ENCODE data around the gene C1orf35.
"Not testable (repeated sequence)": the region's sequence is repeated elsewhere in the genome, so short reads cannot be mapped to it uniquely, and the experiment has no call there.

Gene C1orf35

DNA sequence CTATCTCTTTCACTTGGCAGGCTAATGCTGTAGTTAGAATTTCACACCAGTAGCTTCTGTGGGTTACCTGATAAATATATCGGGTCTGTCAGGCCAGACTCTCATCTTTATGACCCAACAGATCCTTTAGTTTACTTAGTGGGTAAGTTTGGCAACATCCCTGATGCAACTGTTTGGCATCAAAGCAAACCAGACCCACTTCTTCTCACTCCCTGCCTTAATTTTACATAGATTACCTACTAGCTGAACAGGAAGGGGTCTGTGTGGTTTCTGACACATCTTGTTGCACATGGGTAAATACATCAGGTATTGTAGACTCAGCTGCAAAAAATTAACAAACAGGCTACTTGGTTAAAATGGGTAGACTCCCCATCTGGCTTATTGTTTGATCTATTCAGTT is 33.8 kb upstream of the C1orf35 start:
- H3K4me1 Mint-ChIP-seq (ENCODE audit: low read depth in 2 of 2) = peaks cover 25 to 29% of the 10 kb centered on the region in 2 donors
- DNase-seq (peak in 1 of 3 experiments; percentile 33), ATAC-seq (replicated peaks) (peak; percentile 10)
- no peaks in the 10 kb centered on the region for H3K27me3 Mint-ChIP-seq
- no peaks in the 10 kb centered on the region for H3K9me3 Mint-ChIP-seq
- H3K27ac Mint-ChIP-seq = peak overlapping the region; percentile 86 to 95
- H3K36me3 Mint-ChIP-seq (ENCODE audit: insufficient read depth) = peaks cover 21% of the 10 kb centered on the region
- peak overlapping the region; percentile 47 to 52 for H3K4me3 Mint-ChIP-seq

DNA sequence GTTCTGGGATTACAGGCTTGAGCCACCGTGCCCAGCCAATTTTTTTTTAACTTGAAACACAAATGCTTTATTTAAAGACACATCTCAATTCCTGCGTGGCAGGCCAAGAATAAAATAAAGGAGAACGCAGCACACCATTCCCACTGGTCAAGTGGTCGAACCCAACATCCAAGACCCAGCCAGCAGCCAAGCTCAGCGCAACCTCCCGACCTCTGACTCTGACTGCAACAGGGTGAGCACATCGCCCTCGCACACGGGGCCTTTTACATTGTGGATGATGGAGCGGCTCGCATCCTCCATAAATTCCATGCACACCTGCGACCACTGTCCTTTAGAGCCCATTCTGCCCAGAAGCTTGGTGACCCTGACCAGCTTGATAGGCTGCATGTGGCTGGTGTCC is 31.5 kb upstream of the C1orf35 start:
- no peak for DNase-seq
- no peaks in the 10 kb centered on the region for H3K9me3 Mint-ChIP-seq
- no peaks in the 10 kb centered on the region for H3K27me3 Mint-ChIP-seq
- H3K4me3 Mint-ChIP-seq = no peak overlapping the region
- H3K27ac Mint-ChIP-seq = no peak overlapping the region
- H3K36me3 Mint-ChIP-seq (ENCODE audit: insufficient read depth) = peaks cover 2% of the 10 kb centered on the region
- ATAC-seq (replicated peaks) = no peak
- H3K4me1 Mint-ChIP-seq (ENCODE audit: low read depth in 2 of 2) = peaks cover 18 to 22% of the 10 kb centered on the region in 2 donors

DNA sequence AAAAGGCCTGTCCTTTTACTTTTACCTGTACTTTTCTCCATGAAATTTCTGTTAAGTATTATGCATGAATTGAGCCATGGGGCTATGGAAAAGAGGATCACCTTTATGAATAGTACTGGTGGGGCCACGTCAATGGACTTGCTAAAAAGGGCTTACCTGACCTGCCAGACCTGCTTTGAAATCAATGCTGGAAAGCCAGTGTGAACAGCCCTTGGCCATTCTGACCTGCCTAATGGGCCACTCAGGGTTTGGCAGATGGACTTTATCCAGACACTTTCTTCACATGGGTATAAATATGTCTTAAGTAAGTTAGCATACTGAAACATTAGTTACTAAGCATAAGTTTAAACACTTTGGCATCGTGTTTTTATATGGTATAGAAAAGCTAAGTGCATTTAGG is 28.6 kb upstream of the C1orf35 start:
- ATAC-seq (replicated peaks) = no peak

DNA sequence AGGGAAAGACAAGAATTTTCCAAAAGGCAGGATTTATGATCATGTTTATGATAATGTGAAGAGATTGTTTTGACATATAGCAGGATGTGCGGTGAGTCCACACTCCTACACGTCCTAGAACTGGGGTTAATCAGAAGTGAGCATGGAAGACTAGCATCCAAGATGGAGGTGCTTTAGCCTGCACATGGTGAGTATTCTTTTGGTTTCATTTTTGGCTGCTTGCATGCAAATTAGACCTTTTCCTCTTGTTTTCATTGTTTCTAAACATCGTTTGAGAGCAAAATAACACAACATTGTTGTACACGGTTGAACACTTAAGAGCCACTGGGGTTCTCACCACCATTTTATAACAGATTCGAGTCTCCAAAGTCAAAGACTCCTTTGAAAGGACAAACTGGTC is 22.1 kb upstream of the C1orf35 start:
- Mint-ChIP-seq H3K36me3 (ENCODE audit: insufficient read depth) (no peaks in the 10 kb centered on the region), H3K27ac (no peak overlapping the region), H3K27me3 (peaks cover 31 to 36% of the 10 kb centered on the region in 2 donors), H3K9me3 (no peaks in the 10 kb centered on the region), H3K4me3 (no peak overlapping the region), H3K4me1 (ENCODE audit: low read depth in 2 of 2) (no peaks in the 10 kb centered on the region)
- no peak for ATAC-seq (replicated peaks)
- no peak for DNase-seq

More for the DNA sequence above, 28.6 kb upstream of the C1orf35 start:
- no peak overlapping the region for H3K4me3 Mint-ChIP-seq
- no peaks in the 10 kb centered on the region for H3K36me3 Mint-ChIP-seq (ENCODE audit: insufficient read depth)
- peaks cover 10% of the 10 kb centered on the region in 2 donors for H3K4me1 Mint-ChIP-seq (ENCODE audit: low read depth in 2 of 2)
- no peak for DNase-seq
- H3K27ac Mint-ChIP-seq = no peak overlapping the region
- peaks cover 14 to 19% of the 10 kb centered on the region in 2 donors for H3K27me3 Mint-ChIP-seq
- H3K9me3 Mint-ChIP-seq = no peaks in the 10 kb centered on the region

DNA sequence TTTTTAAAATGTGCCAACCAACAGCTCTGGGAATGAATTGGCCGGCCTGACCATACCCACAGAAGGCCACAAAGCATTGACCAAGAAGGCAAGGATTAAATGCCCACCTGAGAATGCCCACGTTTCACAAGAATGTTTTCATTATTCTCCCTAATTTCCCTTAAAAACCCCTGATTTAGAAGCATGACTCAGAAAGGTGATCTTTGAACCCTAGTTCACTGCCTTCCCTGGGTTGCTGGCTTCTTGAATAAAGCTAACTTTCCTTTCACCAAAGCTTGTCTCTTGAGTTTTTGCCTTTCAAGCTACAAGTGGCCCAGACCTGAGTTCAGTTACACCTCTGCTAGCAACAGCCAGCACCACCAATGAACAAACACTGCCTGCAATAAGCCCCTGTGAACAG is 20.4 kb upstream of the C1orf35 start:
- Mint-ChIP-seq H3K36me3 (ENCODE audit: insufficient read depth) (no peaks in the 10 kb centered on the region), H3K27ac (no peak overlapping the region), H3K4me3 (no peak overlapping the region), H3K4me1 (ENCODE audit: low read depth in 2 of 2) (no peaks in the 10 kb centered on the region), H3K9me3 (no peaks in the 10 kb centered on the region), H3K27me3 (peaks cover 31 to 34% of the 10 kb centered on the region in 2 donors)
- DNase-seq = no peak
- ATAC-seq (replicated peaks) = no peak

DNA sequence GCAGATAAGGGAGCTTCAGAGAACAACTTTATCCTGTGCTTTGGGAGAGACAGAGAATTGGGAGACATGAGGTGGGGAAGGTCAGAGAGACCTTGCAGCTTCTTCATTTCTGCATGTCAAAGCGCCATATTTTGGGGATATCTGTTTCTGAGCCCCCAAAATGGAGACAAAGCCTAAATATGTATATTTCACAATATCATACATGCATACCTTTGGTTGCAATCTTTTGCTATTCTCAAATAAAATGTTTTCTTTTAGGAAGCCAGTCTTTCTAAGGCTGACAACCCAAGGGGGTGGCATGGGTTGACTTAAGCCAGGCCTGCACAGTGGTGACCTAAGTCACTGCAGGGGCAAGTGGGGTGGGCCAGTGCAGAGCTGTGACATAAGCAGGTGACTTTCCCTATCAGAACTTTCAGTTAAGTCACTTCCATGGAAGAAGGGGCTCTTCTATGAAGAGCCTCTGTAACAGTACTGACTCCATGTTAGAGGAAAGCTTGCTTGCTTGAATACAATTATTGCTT is 19.9 kb upstream of the C1orf35 start:
- Mint-ChIP-seq H3K36me3 (ENCODE audit: insufficient read depth) (no peaks in the 10 kb centered on the region), H3K27me3 (peaks cover 27 to 29% of the 10 kb centered on the region in 2 donors), H3K4me3 (no peak overlapping the region), H3K4me1 (ENCODE audit: low read depth in 2 of 2) (no peaks in the 10 kb centered on the region), H3K27ac (no peak overlapping the region), H3K9me3 (no peaks in the 10 kb centered on the region)
- no peak for DNase-seq
- ATAC-seq (replicated peaks) = no peak

DNA sequence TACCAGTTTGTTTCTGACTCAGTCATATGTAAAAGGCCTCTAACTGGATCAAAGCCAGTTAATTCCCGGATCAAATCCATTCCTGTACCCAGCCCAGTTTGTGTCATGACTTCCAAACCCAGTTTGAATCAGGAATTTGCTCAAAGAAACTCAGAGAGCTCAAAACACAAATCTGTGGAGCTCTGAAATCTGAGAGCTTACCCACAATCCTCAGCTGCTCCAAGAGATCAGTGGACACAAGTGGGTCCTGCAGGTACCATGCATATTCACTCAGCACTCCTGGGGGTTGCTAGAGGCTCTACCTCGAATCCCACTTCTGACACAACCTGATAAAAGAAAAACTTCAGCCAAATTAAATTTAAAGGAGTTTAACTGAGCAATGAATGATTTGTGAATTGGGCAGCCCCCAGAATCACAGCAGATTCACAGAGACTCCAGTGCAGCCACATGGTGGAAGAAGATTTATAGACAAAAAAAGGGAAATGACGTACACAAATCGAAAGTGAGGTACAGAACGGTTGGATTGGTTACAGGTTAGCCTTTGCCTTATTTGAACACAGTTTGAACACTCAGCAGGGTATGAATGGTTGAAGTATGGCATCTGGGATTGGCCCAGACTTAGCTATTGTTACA is 17.8 kb upstream of the C1orf35 start:
- H3K36me3 Mint-ChIP-seq (ENCODE audit: insufficient read depth) = no peaks in the 10 kb centered on the region
- no peaks in the 10 kb centered on the region for H3K9me3 Mint-ChIP-seq
- ATAC-seq (replicated peaks) = peak; percentile 21
- no peak overlapping the region for H3K4me3 Mint-ChIP-seq
- H3K27ac Mint-ChIP-seq = no peak overlapping the region
- no peak for DNase-seq
- H3K27me3 Mint-ChIP-seq = peaks cover 17% of the 10 kb centered on the region in 2 donors
- H3K4me1 Mint-ChIP-seq (ENCODE audit: low read depth in 2 of 2) = no peaks in the 10 kb centered on the region

DNA sequence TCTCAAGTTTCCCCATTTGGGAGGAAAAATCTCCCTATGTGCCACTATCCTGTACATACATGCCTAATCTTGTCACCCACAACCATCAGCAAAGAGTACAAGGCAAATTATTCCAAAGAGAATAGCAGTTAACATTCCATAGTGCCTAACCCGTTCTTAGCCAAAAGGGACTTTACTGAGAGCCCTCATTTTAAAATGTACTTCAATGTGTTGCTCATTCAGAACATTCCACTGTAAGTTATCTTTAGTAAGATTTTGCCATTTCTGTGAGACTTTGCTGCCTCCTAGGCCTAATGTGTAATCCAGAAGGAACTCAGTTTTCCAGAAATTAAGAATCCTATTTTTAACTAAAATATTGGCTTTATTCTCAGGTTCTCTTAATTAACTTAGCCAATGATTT is 17.2 kb upstream of the C1orf35 start:
- no peaks in the 10 kb centered on the region for H3K4me1 Mint-ChIP-seq (ENCODE audit: low read depth in 2 of 2)
- H3K9me3 Mint-ChIP-seq = no peaks in the 10 kb centered on the region
- ATAC-seq (replicated peaks) = no peak
- H3K36me3 Mint-ChIP-seq (ENCODE audit: insufficient read depth) = no peaks in the 10 kb centered on the region
- no peak for DNase-seq
- peaks cover 17% of the 10 kb centered on the region in 2 donors for H3K27me3 Mint-ChIP-seq
- H3K4me3 Mint-ChIP-seq = no peak overlapping the region
- H3K27ac Mint-ChIP-seq = no peak overlapping the region

DNA sequence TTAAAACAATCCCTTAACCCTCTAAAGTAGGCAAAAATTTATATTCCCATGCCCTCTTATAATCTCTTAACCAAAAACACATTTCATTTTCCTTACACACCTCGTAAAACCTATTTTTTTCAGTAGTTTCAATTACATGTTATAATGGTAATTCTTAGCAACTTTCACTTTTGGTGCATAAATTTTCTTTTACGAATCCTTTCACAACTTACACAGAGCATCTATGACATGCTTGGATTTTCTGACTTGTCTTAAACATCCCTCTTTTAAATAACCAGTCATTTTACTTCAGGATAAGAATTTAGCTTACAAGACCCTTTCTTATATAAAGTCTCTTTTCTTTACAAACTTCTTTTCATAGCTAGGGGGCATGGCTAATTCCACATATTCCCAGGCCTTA is 14.9 kb upstream of the C1orf35 start:
- H3K4me1 Mint-ChIP-seq (ENCODE audit: low read depth in 2 of 2) = no peaks in the 10 kb centered on the region
- H3K9me3 Mint-ChIP-seq = no peaks in the 10 kb centered on the region
- peaks cover 0 to 9% of the 10 kb centered on the region in 2 donors for H3K27me3 Mint-ChIP-seq
- no peaks in the 10 kb centered on the region for H3K36me3 Mint-ChIP-seq (ENCODE audit: insufficient read depth)
- no peak overlapping the region for H3K4me3 Mint-ChIP-seq
- DNase-seq = no peak
- H3K27ac Mint-ChIP-seq = no peak overlapping the region
- no peak for ATAC-seq (replicated peaks)

DNA sequence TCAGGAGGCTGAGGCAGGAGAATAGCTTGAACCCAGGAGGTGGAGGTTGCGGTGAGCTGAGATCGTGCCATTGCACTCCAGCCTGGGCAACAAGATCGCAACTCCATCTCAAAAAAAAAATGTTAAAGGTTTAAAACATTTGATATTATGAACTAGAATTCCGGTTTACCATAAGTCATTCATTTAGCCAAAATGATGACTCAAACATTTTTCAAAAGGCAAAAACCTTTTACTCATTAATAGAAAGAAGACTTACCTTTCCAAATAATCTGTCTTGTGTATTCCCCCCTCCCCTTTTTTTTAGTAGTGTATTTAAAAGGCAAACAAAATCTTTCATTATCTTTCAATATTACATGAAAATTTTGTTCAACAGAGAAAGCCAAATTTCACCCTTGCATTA is 14.2 kb upstream of the C1orf35 start:
- no peak overlapping the region for H3K4me3 Mint-ChIP-seq
- no peaks in the 10 kb centered on the region for H3K9me3 Mint-ChIP-seq
- H3K27ac Mint-ChIP-seq = no peak overlapping the region
- no peaks in the 10 kb centered on the region for H3K36me3 Mint-ChIP-seq (ENCODE audit: insufficient read depth)
- no peak for ATAC-seq (replicated peaks)
- H3K27me3 Mint-ChIP-seq = peaks cover 0 to 5% of the 10 kb centered on the region in 2 donors
- no peak for DNase-seq
- no peaks in the 10 kb centered on the region for H3K4me1 Mint-ChIP-seq (ENCODE audit: low read depth in 2 of 2)

DNA sequence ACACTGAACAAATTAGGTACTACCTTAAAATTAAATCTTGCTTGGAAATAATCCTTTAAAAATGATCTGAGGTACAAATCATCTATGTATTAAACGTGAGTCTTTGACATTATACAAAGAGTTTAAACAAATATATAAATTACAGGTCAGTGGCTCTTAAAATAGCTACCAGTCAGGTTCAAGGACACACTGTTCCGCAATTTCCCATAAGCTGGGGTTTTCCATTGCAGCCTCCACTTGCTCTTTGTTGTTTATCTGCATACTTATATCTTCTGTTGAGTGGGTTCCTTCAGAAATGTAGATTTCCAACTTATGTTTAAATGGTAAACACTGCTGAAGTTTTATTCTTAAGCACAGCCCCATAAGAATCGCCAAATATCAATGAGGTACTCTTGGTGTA is 11.7 kb upstream of the C1orf35 start:
- no peaks in the 10 kb centered on the region for H3K27me3 Mint-ChIP-seq
- H3K4me1 Mint-ChIP-seq (ENCODE audit: low read depth in 2 of 2) = peaks cover 3 to 4% of the 10 kb centered on the region in 2 donors
- H3K9me3 Mint-ChIP-seq = no peaks in the 10 kb centered on the region
- DNase-seq = no peak
- no peaks in the 10 kb centered on the region for H3K36me3 Mint-ChIP-seq (ENCODE audit: insufficient read depth)
- ATAC-seq (replicated peaks) = no peak
- no peak overlapping the region for H3K27ac Mint-ChIP-seq
- H3K4me3 Mint-ChIP-seq = no peak overlapping the region

DNA sequence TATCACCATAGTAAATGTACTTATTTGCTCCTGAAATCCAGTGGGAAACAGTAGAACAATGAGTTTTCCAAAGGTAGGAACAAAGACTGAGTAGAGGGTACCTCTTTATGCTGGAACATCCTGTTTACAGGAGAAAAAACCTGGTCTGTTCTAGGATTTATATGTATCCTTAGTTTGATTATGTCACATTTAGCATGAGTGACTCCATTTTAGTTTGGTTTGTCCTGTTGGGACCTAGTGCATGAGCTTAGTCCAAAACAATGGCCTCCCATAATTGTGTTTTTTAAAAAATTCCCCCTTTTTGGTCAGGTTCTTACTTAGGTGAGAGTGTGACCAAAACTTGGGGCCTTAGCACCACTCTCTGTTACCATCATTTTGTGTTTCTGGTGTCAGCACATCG is 9.5 kb upstream of the C1orf35 start:
- no peak for DNase-seq
- Mint-ChIP-seq H3K36me3 (ENCODE audit: insufficient read depth) (peaks cover 8% of the 10 kb centered on the region), H3K4me3 (no peak overlapping the region), H3K9me3 (no peaks in the 10 kb centered on the region), H3K4me1 (ENCODE audit: low read depth in 2 of 2) (peaks cover 11 to 13% of the 10 kb centered on the region in 2 donors), H3K27me3 (no peaks in the 10 kb centered on the region), H3K27ac (no peak overlapping the region)
- ATAC-seq (replicated peaks) = no peak

DNA sequence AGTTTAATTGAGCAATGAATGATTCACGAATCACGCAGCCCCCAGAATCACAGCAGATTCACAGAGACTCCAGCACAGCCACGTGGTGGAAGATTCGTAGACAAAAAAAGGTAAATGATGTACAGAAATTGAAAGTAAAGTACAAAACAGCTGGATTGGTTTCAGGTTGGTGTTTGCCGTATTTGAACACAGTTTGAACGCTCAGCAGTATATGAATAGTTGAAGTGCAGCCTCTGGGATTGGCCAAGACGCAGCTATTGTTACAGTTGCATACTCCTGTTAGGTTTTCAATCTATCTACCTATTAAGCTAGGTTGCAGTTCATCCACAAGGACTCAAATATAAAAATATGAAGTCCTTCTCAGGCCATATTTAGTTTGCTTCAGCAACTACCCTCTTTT is 9.0 kb upstream of the C1orf35 start:
- Mint-ChIP-seq H3K27me3 (no peaks in the 10 kb centered on the region), H3K36me3 (ENCODE audit: insufficient read depth) (peaks cover 8% of the 10 kb centered on the region), H3K9me3 (no peaks in the 10 kb centered on the region), H3K27ac (no peak overlapping the region), H3K4me3 (no peak overlapping the region), H3K4me1 (ENCODE audit: low read depth in 2 of 2) (peaks cover 11 to 13% of the 10 kb centered on the region in 2 donors)
- ATAC-seq (replicated peaks) (no peak), DNase-seq (no peak)

DNA sequence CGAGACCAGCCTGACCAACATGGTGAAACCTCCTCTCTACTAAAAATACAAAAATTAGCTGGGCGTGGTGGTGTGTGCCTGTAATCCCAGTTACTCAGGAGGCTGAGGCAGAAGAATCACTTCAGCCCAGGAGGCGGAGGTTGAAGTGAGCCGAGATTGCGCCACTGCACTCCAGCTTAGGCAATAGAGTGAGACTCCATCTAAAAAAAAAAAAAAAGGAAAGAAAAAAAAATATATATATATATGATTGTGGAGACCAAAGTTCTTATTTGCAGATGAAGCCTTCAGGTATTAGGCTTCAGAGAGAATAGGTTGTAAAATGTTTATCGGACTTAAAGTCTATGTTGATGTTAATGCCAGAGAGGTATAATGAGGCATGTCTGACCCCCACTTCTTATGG is 8.2 kb upstream of the C1orf35 start:
- peaks cover 11 to 13% of the 10 kb centered on the region in 2 donors for H3K4me1 Mint-ChIP-seq (ENCODE audit: low read depth in 2 of 2)
- H3K27ac Mint-ChIP-seq; H3K9me3 Mint-ChIP-seq; ATAC-seq (replicated peaks); DNase-seq; H3K4me3 Mint-ChIP-seq; H3K27me3 Mint-ChIP-seq: not testable (repeated sequence)
- H3K36me3 Mint-ChIP-seq (ENCODE audit: insufficient read depth) = peaks cover 12% of the 10 kb centered on the region
